ENCODE data around the gene QRFP.
"Not testable (repeated sequence)": the region's sequence is repeated elsewhere in the genome, so short reads cannot be mapped to it uniquely, and the experiment has no call there.

Gene QRFP

DNA sequence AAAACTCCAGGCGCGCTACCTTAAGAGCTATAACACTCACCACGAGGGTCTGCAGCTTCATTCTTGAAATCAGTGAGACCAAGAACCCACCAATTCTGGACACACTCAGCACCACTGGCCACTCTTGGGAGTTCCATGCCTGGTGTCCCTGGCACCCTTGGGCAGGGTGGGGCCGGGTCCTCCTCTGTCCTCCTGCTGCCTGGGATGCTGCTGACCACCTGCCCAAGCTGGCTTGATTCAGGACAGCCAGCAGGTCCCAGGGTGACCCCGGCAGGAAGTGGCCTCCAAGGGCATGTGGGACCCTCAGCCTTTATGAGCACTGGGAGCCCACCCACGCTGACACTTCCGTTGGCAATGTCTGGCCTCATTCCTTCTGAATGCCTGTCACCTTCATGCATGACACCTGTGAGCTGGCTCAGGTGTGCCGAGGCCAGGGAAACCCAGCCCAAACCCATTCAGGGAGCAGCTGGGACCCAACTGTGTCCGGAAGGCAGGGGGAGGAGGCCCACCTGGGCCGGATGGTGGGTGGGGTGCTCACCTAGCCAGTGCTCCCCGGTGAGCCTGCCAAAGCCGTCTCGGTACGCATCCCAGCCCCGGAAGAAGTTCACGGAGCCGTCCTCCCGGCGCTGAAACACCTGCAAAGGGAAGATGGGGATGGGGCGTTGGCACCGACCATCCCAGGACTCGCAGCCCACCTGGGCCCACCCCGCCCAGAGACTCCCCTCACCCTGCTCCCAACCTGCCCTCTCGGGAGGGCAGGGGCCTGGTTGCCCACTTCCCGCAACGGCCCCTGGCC lies 14.8 kb upstream of the QRFP start:
- H3K27me3 ChIP-seq = peaks cover 0 to 31% of the 10 kb centered on the region in 2 donors
- no peak overlapping the region for H3K4me3 ChIP-seq
- intact Hi-C loops (cut with DNase I; ENCODE audit: low total_unique reads) = no loop called here
- H3K36me3 ChIP-seq = no peaks in the 10 kb centered on the region
- DNase-seq = no peak
- H3K27ac ChIP-seq = no peak overlapping the region
- peaks cover 0 to 8% (median 4%) of the 10 kb centered on the region in 4 donors for H3K4me1 ChIP-seq
- H3K9me3 ChIP-seq = no peaks in the 10 kb centered on the region
- TF ChIP-seq, protein P1, sequence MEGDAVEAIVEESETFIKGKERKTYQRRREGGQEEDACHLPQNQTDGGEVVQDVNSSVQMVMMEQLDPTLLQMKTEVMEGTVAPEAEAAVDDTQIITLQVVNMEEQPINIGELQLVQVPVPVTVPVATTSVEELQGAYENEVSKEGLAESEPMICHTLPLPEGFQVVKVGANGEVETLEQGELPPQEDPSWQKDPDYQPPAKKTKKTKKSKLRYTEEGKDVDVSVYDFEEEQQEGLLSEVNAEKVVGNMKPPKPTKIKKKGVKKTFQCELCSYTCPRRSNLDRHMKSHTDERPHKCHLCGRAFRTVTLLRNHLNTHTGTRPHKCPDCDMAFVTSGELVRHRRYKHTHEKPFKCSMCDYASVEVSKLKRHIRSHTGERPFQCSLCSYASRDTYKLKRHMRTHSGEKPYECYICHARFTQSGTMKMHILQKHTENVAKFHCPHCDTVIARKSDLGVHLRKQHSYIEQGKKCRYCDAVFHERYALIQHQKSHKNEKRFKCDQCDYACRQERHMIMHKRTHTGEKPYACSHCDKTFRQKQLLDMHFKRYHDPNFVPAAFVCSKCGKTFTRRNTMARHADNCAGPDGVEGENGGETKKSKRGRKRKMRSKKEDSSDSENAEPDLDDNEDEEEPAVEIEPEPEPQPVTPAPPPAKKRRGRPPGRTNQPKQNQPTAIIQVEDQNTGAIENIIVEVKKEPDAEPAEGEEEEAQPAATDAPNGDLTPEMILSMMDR (IDR thresholded peaks at IDR 0.05) = no peak

DNA sequence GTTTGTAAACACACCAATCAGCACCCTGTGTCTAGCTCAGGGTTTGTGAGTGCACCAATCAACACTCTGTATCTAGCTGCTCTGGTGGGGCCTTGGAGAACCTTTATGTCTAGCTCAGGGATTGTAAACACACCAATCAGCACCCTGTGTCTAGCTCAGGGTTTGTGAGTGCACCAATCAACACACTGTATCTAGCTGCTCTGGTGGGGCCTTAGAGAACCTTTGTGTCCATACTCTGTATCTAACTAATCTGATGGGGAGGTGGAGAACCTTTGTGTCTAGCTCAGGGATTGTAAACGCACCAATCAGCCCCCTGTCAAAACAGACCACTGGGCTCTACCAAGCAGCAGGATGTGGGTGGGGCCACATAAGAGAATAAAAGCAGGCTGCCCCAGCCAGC lies 14.1 kb upstream of the QRFP start:
- intact Hi-C loops (cut with DNase I; ENCODE audit: low total_unique reads); H3K4me3 ChIP-seq; H3K4me1 ChIP-seq; H3K36me3 ChIP-seq; DNase-seq; H3K27ac ChIP-seq; H3K9me3 ChIP-seq: not testable (repeated sequence)
- H3K27me3 ChIP-seq = peaks cover 0 to 39% of the 10 kb centered on the region in 2 donors

DNA sequence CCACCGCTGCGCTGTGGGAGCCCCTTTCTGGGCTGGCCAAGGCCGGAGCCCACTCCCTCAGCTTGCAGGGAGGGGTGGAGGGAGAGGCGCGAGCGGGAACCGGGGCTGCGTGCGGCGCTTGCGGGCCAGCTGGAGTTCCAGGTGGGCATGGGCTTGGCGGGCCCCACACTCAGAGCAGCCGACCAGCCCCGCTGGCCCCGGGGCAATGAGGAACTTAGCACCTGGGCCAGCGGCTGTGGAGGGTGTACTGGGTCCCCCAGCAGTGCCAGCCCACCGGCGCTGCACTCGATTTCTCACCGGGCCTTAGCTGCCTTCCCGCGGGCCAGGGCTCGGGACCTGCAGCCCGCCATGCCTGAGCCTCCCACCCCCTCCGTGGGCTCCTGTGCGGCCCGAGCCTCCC lies 13.4 kb upstream of the QRFP start:
- peaks cover 0 to 45% of the 10 kb centered on the region in 2 donors for H3K27me3 ChIP-seq
- intact Hi-C loops (cut with DNase I; ENCODE audit: low total_unique reads); DNase-seq: not testable (repeated sequence)

DNA sequence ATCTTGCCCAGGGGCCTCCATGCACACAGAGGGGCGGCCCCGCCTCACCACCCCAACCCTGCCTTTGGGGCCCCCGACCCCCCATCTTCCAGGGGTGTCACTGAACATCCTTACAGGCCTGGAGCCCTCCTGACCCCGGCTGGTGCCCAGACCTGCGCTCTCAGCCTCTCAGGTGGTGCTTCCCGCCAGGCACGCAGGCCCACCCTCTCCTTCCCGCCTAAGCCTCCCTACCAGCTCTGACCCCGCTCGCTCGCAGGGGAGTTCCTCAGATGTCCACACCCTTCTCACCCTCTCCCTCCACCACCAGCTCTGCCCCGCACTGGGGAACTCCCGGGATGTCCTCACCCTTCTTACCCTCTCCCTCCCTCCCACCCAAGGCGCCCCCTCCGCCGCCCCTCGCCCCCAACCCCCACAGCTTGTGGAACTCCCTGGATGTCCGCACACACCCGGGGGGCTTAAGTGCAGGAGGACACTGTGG lies 12.3 kb upstream of the QRFP start:
- DNase-seq = no peak
- intact Hi-C loops (cut with DNase I; ENCODE audit: low total_unique reads) = no loop called here

More for the DNA sequence above, 13.4 kb upstream of the QRFP start:
- H3K4me3 ChIP-seq, H3K9me3 ChIP-seq, H3K27ac ChIP-seq, H3K36me3 ChIP-seq, H3K4me1 ChIP-seq: not testable (repeated sequence)

DNA sequence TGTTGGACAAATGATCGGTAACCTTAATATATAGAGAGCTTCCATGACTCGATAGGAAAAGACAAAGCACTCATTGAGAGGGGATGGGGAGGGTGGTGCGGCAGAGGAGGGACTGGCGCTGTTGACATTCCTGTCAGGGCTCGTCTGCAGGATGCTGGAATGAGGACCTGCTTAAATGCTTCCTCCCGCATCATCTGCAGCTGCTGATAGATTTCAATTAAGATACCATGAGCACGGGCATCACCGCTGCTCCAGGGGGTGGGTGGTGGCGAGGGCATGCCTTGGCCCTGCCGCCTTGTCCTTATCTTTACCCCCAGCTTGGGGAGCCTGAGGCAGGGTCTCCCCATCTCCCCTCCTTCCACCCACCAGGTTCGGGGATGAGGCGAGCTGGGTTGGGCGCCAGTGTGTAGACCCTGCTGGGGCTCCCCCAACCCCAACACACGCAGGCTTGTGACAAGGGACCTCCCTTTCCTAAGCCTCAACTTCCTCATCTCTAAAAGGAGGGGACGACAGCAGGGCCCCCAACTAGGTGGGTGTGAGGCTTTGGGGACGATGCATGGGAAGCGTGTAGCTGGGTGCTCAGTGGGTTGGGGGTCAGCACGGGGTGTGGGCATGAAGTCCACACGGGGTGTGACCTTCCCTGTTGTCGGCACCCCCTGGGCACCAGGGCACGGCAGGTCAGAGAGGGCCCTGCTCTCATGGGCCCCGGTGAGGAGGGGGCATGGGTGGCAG lies 11.7 kb upstream of the QRFP start:
- intact Hi-C loops (cut with DNase I; ENCODE audit: low total_unique reads) = no loop called here
- TF ChIP-seq, protein P1 (IDR thresholded peaks at IDR 0.05) = no peak
- Histone ChIP-seq H3K9me3 (no peaks in the 10 kb centered on the region), H3K27me3 (peaks cover 0 to 49% of the 10 kb centered on the region in 2 donors), H3K4me1 (peaks cover 0 to 8% (median 2%) of the 10 kb centered on the region in 4 donors), H3K4me3 (no peak overlapping the region), H3K36me3 (no peaks in the 10 kb centered on the region), H3K27ac (no peak overlapping the region)
- DNase-seq = no peak

More for the DNA sequence above, 12.3 kb upstream of the QRFP start:
- Histone ChIP-seq H3K36me3 (no peaks in the 10 kb centered on the region), H3K4me3 (no peak overlapping the region), H3K9me3 (no peaks in the 10 kb centered on the region), H3K4me1 (peaks cover 0 to 8% (median 4%) of the 10 kb centered on the region in 4 donors), H3K27me3 (peaks cover 0 to 43% of the 10 kb centered on the region in 2 donors), H3K27ac (no peak overlapping the region)
- TF ChIP-seq, protein P1 (IDR thresholded peaks at IDR 0.05) = no peak

DNA sequence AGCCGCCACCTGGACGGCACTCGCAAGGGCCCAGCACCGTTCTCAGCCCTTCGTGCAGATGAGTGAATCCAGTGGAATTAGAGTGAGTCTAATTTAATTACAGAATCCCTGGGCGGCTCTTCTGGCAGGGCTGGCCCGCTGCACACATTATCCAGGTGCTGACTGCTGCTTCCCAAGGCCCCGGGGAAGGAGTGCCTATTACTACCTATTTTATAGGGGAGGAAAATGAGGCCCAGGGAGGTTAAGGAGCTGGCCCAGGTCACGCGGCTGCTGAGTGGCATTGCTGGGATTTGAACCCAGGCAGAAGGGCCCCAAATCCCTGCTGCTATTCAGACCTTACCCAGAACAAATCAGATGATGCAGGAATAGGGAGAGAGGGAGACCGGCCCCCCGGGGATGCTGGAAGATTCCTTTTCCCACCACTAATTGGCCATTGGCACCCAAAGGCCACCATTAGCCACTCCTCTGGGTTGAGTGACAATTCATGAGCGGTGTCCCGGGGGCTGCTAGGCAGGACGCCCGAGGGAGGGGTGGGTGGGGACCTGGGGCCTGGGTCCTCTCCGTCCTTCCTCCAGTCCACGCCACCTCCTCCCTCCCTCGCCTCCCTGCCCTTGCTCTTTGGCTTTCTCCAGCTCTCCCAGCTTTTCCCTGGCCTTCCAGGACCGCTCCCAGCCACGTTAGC lies 10.3 kb upstream of the QRFP start:
- no peak overlapping the region for H3K4me3 ChIP-seq
- intact Hi-C loops (cut with DNase I; ENCODE audit: low total_unique reads) = no loop called here
- no peaks in the 10 kb centered on the region for H3K9me3 ChIP-seq

More for the DNA sequence above, 10.3 kb upstream of the QRFP start:
- TF ChIP-seq, protein P1 (IDR thresholded peaks at IDR 0.05) = no peak
- Histone ChIP-seq H3K36me3 (no peaks in the 10 kb centered on the region), H3K27me3 (peaks cover 0 to 61% of the 10 kb centered on the region in 2 donors), H3K27ac (no peak overlapping the region), H3K4me1 (no peaks in the 10 kb centered on the region)
- no peak for DNase-seq
